Measurements from ENCODE around the gene GALNT10.

GALNT10 gene

DNA sequence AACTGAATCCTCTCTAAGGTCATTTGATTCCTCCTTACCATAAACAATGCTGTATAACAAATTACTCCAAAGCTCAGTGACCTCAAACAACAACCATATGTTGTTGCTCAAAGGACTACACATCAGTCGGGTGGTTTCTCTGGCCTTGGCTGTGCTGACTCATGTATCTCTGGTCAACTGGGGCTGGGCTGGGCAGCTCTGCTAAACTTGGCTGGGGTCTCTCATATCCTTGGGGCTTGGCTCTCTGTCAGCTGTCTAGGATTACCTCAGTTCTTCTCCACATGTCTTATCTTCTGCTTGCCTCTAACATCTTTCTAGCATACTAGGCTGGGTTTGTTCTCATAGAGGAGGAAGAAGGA, 86.4 kb downstream of the GALNT10 start:
- no peak overlapping the region for H4K8ac ChIP-seq (ENCODE audit: low read depth, low read length)
- H3K23ac ChIP-seq (ENCODE audit: low read depth, low read length, poor library complexity): no peak overlapping the region
- H3K4me3 ChIP-seq (ENCODE audit: low read length in 2 of 2): no peak overlapping the region
- H2BK15ac ChIP-seq (ENCODE audit: low read length): no peak overlapping the region
- H3K4me2 ChIP-seq (ENCODE audit: insufficient read depth, low read length, poor library complexity, severe bottlenecking): no peak overlapping the region
- H3K9me3 ChIP-seq (replicated peaks in 1 of 2; ENCODE audit: control insufficient read depth in 2 of 2, insufficient read depth in 1 of 2, low read depth in 1 of 2, low read length in 2 of 2): no peaks in the 10 kb centered on the region
- no peak for DNase-seq (ENCODE audit: low spot score)
- H3K4ac ChIP-seq (ENCODE audit: low read length): no peak overlapping the region
- no peaks in the 10 kb centered on the region for H3K36me3 ChIP-seq (replicated peaks in 1 of 2; ENCODE audit: control insufficient read depth in 2 of 2, insufficient read depth in 2 of 2, low read length in 2 of 2)
- no peak overlapping the region for H3K9ac ChIP-seq (ENCODE audit: low read depth, low read length, poor library complexity)
- H3K18ac ChIP-seq (ENCODE audit: low read length): no peak overlapping the region
- H2BK5ac ChIP-seq (ENCODE audit: low read length): no peak overlapping the region
- H3K27me3 ChIP-seq (ENCODE audit: control insufficient read depth in 3 of 3, insufficient read depth in 3 of 3, low read depth in 1 of 3, low read length in 3 of 3): no peaks in the 10 kb centered on the region
- no peak overlapping the region for H2AK5ac ChIP-seq (ENCODE audit: low read depth, low read length)
- H2BK120ac ChIP-seq (ENCODE audit: low read depth, low read length): no peak overlapping the region
- no peak overlapping the region for H3K14ac ChIP-seq (ENCODE audit: low read length)
- no peak overlapping the region for H4K91ac ChIP-seq (ENCODE audit: low read depth, low read length, poor library complexity)
- peaks cover 5 to 6% of the 10 kb centered on the region in 2 donors for H3K4me1 ChIP-seq (ENCODE audit: control insufficient read depth in 2 of 2, insufficient read depth in 1 of 2, low read depth in 1 of 2, low read length in 2 of 2)
- WGBS, 2 donors (ENCODE audit: extremely low coverage in 2 of 2, insufficient read length in 2 of 2, insufficient replicate concordance in 1 of 2): no CpG with 5 or more reads among the region's 1 CpG
- H2BK12ac ChIP-seq (ENCODE audit: low read length): no peak overlapping the region
- H3K79me1 ChIP-seq (ENCODE audit: low read depth, low read length): no peaks in the 10 kb centered on the region
- H2AFZ ChIP-seq (ENCODE audit: low read length): no peak overlapping the region
- no peak overlapping the region for H3K27ac ChIP-seq (replicated peaks; ENCODE audit: low read length)

DNA sequence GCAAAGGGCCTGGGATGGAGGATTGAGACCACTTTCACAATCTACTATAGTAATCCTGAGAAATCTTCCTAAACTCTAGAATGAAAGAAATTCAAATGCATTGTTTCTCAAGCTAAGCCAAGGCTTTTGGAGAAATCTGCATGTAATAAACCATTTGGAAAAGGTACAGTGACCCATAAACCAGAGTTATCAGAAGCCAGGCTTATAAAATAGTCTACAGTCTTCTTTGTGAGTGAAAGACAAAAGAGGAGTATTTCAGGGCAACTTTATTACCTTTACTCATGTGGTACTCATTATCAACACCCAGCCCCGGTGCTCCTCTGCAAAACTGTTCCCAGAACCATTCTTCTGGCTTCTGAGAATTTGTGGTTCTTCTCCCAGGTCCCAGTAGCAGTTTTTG, 87.0 kb downstream of the GALNT10 start:
- WGBS, 2 donors (ENCODE audit: extremely low coverage in 2 of 2, insufficient read length in 2 of 2, insufficient replicate concordance in 1 of 2): no CpG with 5 or more reads among the region's 1 CpG
- Histone ChIP-seq H3K4me3 (ENCODE audit: low read length in 2 of 2) (no peak overlapping the region), H3K4me1 (ENCODE audit: control insufficient read depth in 2 of 2, insufficient read depth in 1 of 2, low read depth in 1 of 2, low read length in 2 of 2) (peaks cover 5 to 6% of the 10 kb centered on the region in 2 donors), H3K27ac (replicated peaks; ENCODE audit: low read length) (no peak overlapping the region), H2BK5ac (ENCODE audit: low read length) (no peak overlapping the region), H2BK120ac (ENCODE audit: low read depth, low read length) (no peak overlapping the region), H3K36me3 (replicated peaks in 1 of 2; ENCODE audit: control insufficient read depth in 2 of 2, insufficient read depth in 2 of 2, low read length in 2 of 2) (no peaks in the 10 kb centered on the region), H3K18ac (ENCODE audit: low read length) (no peak overlapping the region), H3K27me3 (ENCODE audit: control insufficient read depth in 3 of 3, insufficient read depth in 3 of 3, low read depth in 1 of 3, low read length in 3 of 3) (no peaks in the 10 kb centered on the region), H3K4ac (ENCODE audit: low read length) (no peak overlapping the region), H3K23ac (ENCODE audit: low read depth, low read length, poor library complexity) (no peak overlapping the region), H3K9me3 (replicated peaks in 1 of 2; ENCODE audit: control insufficient read depth in 2 of 2, insufficient read depth in 1 of 2, low read depth in 1 of 2, low read length in 2 of 2) (no peaks in the 10 kb centered on the region), H2AFZ (ENCODE audit: low read length) (no peak overlapping the region), H2BK12ac (ENCODE audit: low read length) (no peak overlapping the region), H2AK5ac (ENCODE audit: low read depth, low read length) (no peak overlapping the region), H3K79me1 (ENCODE audit: low read depth, low read length) (no peaks in the 10 kb centered on the region), H2BK15ac (ENCODE audit: low read length) (no peak overlapping the region), H3K4me2 (ENCODE audit: insufficient read depth, low read length, poor library complexity, severe bottlenecking) (no peak overlapping the region), H4K8ac (ENCODE audit: low read depth, low read length) (no peak overlapping the region), H4K91ac (ENCODE audit: low read depth, low read length, poor library complexity) (no peak overlapping the region), H3K14ac (ENCODE audit: low read length) (no peak overlapping the region), H3K9ac (ENCODE audit: low read depth, low read length, poor library complexity) (no peak overlapping the region)
- DNase-seq (ENCODE audit: low spot score): no peak

DNA sequence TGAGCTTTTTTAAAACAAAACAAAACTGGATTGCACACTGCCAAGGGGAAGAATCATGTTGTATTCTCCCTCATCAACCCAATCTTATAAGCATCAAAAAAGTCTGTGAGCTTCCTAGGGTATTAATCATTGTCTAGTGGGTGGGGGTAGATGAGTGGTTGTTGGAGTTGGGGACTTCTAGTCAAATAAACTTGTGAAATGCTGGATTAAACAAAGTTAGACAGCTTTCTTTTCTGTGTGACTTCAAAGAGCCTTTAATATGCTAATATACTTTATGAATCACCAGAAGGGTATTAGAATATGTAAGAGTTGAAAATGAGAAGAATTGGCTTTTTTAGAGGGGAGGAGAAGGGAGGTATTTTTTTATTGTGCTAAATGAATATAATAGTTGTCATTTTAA, 87.7 kb downstream of the GALNT10 start:
- no peak overlapping the region for H2BK120ac ChIP-seq (ENCODE audit: low read depth, low read length)
- H3K9ac ChIP-seq (ENCODE audit: low read depth, low read length, poor library complexity): no peak overlapping the region
- H3K9me3 ChIP-seq (replicated peaks in 1 of 2; ENCODE audit: control insufficient read depth in 2 of 2, insufficient read depth in 1 of 2, low read depth in 1 of 2, low read length in 2 of 2): no peaks in the 10 kb centered on the region
- no peak overlapping the region for H2BK5ac ChIP-seq (ENCODE audit: low read length)
- no peak overlapping the region for H2AFZ ChIP-seq (ENCODE audit: low read length)
- H3K79me1 ChIP-seq (ENCODE audit: low read depth, low read length): no peaks in the 10 kb centered on the region
- no peaks in the 10 kb centered on the region for H3K27me3 ChIP-seq (ENCODE audit: control insufficient read depth in 3 of 3, insufficient read depth in 3 of 3, low read depth in 1 of 3, low read length in 3 of 3)
- no peak overlapping the region for H2AK5ac ChIP-seq (ENCODE audit: low read depth, low read length)
- H2BK12ac ChIP-seq (ENCODE audit: low read length): no peak overlapping the region
- peaks cover under 1 to 1% of the 10 kb centered on the region in 2 donors for H3K4me1 ChIP-seq (ENCODE audit: control insufficient read depth in 2 of 2, insufficient read depth in 1 of 2, low read depth in 1 of 2, low read length in 2 of 2)
- no peak overlapping the region for H3K4ac ChIP-seq (ENCODE audit: low read length)
- H3K18ac ChIP-seq (ENCODE audit: low read length): no peak overlapping the region
- no peak overlapping the region for H4K91ac ChIP-seq (ENCODE audit: low read depth, low read length, poor library complexity)
- H4K8ac ChIP-seq (ENCODE audit: low read depth, low read length): no peak overlapping the region
- H3K14ac ChIP-seq (ENCODE audit: low read length): no peak overlapping the region
- no peak for DNase-seq (ENCODE audit: low spot score)
- H3K36me3 ChIP-seq (replicated peaks in 1 of 2; ENCODE audit: control insufficient read depth in 2 of 2, insufficient read depth in 2 of 2, low read length in 2 of 2): no peaks in the 10 kb centered on the region
- no peak overlapping the region for H3K4me2 ChIP-seq (ENCODE audit: insufficient read depth, low read length, poor library complexity, severe bottlenecking)
- no peak overlapping the region for H3K4me3 ChIP-seq (ENCODE audit: low read length in 2 of 2)
- no peak overlapping the region for H3K27ac ChIP-seq (replicated peaks; ENCODE audit: low read length)
- no peak overlapping the region for H3K23ac ChIP-seq (ENCODE audit: low read depth, low read length, poor library complexity)
- no peak overlapping the region for H2BK15ac ChIP-seq (ENCODE audit: low read length)

GRCh38 chr5:154278908-154279307, 88.4 kb downstream of the GALNT10 start:
- Histone ChIP-seq H2BK120ac (ENCODE audit: low read depth, low read length) (no peak overlapping the region), H3K4me1 (ENCODE audit: control insufficient read depth in 2 of 2, insufficient read depth in 1 of 2, low read depth in 1 of 2, low read length in 2 of 2) (no peaks in the 10 kb centered on the region), H4K8ac (ENCODE audit: low read depth, low read length) (no peak overlapping the region), H2AK5ac (ENCODE audit: low read depth, low read length) (no peak overlapping the region), H2BK15ac (ENCODE audit: low read length) (no peak overlapping the region), H3K4me3 (ENCODE audit: low read length in 2 of 2) (no peak overlapping the region), H3K4me2 (ENCODE audit: insufficient read depth, low read length, poor library complexity, severe bottlenecking) (no peak overlapping the region), H3K79me1 (ENCODE audit: low read depth, low read length) (no peaks in the 10 kb centered on the region), H3K14ac (ENCODE audit: low read length) (no peak overlapping the region), H3K18ac (ENCODE audit: low read length) (no peak overlapping the region), H2BK12ac (ENCODE audit: low read length) (no peak overlapping the region), H3K4ac (ENCODE audit: low read length) (no peak overlapping the region), H3K9ac (ENCODE audit: low read depth, low read length, poor library complexity) (no peak overlapping the region), H4K91ac (ENCODE audit: low read depth, low read length, poor library complexity) (no peak overlapping the region), H3K27me3 (ENCODE audit: control insufficient read depth in 3 of 3, insufficient read depth in 3 of 3, low read depth in 1 of 3, low read length in 3 of 3) (no peaks in the 10 kb centered on the region), H3K9me3 (replicated peaks in 1 of 2; ENCODE audit: control insufficient read depth in 2 of 2, insufficient read depth in 1 of 2, low read depth in 1 of 2, low read length in 2 of 2) (no peaks in the 10 kb centered on the region), H3K23ac (ENCODE audit: low read depth, low read length, poor library complexity) (no peak overlapping the region), H2AFZ (ENCODE audit: low read length) (no peak overlapping the region), H3K27ac (replicated peaks; ENCODE audit: low read length) (no peak overlapping the region), H2BK5ac (ENCODE audit: low read length) (no peak overlapping the region), H3K36me3 (replicated peaks in 1 of 2; ENCODE audit: control insufficient read depth in 2 of 2, insufficient read depth in 2 of 2, low read length in 2 of 2) (no peaks in the 10 kb centered on the region)
- no peak for DNase-seq (ENCODE audit: low spot score)
